Stimulated activated CD8-positive, alpha-beta memory T cell treated with anti-CD3 and anti-CD28 coated beads, Interleukin-15, amount 100 ng/mL, for 24 hours (primary cell): Measurements from ENCODE around the gene ERAS.
"Not testable (repeated sequence)": the region's sequence is repeated elsewhere in the genome, so short reads cannot be mapped to it uniquely, and the experiment has no call there.

ENCODE experiments used
- DNase-seq: peaks from one replicate; pipeline ENCODE4 v3.0.0-alpha.2; 2020; ENCODE audit warnings: low read depth

ERAS gene

GRCh38 chrX:48794911-48795515 lies 31.3 kb upstream of the ERAS start:
- DNase-seq: no peak

DNA sequence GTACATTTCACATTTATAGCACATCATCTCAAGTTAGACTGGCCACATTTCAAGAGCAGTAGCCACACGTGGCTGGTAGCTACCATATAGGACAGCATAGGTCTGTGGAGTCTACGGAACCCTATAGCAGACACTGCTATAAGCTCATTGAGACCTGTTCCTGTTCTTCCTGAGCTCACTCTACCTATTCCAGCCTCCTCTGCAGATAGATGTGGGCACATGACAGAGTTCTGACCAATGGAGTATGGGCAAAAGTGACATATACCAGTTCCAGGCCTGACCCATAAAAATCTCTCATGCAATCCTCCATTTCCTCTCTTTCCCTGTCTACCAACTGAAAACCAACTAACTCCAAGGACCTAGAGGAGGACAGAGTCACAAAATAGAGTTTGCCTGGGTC lies 28.0 kb upstream of the ERAS start:
- no peak for DNase-seq

DNA sequence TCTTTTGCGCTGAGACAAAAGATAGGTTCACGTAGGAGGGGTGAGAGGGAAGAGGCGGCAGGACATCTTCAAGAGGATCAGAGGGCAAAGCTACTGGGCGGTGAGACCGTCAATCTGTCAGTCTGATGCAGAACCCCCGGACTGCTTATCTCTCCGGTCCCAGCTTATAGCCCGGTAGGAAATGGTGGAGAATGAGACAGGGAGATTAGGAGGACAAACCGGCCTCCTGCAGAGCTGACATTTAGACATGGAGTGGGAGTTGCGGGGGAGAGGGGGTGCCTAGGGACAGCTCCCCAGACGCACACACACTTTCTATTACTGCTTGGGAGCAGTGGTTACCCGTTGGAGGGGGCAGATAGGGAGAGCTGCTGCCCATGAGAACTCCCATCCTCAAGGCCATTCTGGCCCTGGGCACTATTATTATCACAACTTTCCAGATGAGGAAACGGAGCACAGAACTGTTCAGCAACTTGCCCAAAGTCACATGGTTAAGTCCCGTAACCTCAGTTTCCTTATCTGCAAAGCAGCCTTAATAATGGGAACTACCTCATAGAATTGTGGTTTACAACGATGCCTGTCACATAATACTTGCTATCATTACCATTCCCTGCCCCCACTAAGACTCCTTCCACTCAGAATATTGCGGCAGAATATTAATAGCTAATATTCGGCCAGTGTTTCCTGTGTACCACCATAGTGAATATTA lies 25.6 kb upstream of the ERAS start:
- no peak for DNase-seq

DNA sequence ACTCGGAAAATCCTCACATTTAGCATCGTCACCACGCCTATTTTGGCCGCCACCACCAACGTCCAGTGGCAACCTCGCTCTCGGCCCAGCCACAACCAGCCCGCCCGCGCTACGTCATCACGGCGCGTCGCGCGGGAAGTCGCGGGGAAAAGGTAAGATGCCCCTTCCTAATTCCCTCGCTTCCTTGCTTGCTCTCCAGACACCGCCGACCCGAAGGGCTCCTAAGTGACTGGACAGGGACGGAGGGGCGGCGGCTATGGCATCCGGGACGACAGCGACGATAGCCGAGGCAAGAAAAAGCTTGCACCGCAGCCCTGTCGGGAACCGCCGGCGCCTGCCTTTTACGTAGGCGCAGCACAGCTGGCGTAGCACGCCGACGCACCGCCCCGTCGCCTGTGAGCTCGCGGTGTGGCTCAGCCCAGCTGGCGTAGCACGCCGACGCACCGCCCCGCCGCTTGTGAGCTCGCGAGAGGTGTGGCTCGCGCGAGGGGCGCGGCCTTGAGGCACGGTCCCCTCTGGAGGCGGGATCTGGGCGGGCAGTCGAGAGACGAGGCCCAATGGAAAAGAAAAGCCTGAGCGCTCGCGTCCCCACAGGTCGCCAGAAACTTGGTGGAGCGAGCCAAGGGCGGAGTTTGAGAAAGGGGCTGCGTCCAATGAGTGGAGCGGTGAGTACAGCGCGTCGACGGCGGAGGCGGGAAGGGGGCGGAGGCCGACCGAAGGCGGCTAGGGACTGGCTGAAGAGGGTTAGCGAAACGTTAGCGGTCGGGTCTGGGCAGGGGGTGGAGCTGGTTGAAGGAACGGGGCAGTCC lies 24.8 kb upstream of the ERAS start, which contains the start of gene HDAC6:
TSS of gene HDAC6 (plus strand) at position 788 of the 809 bp plus-strand sequence. CDS start 626 bp downstream, outside the sequence.
- DNase-seq: peak; percentile 70

GRCh38 chrX:48802089-48802904 lies 24.0 kb upstream of the ERAS start:
- DNase-seq: peak; percentile 20

GRCh38 chrX:48802905-48803200 lies 23.5 kb upstream of the ERAS start:
- DNase-seq: no peak

DNA sequence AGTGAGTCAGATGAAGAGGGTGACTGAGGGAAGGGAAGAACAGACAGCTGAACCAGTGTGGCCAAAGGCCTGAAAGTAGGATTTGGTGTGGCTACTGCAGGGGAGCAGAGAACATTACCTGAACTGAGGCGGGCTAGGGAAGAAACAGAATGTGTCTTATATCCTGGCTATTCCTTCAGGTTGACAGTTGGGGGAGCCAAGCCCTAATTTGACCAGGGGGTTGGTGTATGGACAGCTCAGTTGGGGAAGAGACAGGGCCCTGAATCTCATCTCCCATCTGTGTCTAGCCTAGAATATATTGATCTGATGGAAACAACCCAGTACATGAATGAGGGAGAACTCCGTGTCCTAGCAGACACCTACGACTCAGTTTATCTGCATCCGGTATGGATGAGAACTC lies 20.2 kb upstream of the ERAS start:
- DNase-seq: no peak

GRCh38 chrX:48813644-48814043 lies 12.7 kb upstream of the ERAS start:
- DNase-seq: no peak

GRCh38 chrX:48814722-48815121 lies 11.6 kb upstream of the ERAS start:
- DNase-seq: no peak

- no peak for DNase-seq
Measured at GRCh38 chrX:48815266-48815665, 11.0 kb upstream of the ERAS start.

DNA sequence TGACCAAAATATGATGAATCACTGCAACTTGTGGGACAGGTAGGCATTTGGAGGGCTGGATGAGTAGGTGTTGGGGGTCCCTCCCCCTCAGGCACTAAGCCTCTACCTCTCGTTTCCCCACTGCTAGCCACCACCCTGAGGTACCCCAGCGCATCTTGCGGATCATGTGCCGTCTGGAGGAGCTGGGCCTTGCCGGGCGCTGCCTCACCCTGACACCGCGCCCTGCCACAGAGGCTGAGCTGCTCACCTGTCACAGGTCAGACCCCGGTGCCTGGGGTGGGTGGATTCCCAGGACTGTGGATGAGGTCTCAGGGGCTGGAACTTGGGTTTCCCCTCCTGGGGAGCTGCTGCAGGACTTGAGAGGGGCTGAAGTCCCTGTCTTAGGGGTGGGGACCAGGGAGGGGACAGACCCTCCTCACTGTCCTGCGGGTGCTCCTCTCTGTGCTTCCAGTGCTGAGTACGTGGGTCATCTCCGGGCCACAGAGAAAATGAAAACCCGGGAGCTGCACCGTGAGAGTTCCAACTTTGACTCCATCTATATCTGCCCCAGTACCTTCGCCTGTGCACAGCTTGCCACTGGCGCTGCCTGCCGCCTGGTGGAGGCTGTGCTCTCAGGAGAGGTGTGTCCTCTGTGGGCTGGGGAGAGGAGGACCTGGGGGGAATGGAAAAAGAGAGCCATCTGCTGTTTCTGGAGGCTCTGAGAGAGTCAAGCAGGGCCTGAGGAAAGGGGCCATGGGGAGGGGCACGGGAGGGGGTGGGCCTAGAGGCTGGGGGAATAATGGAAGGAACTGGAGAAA lies 10.1 kb upstream of the ERAS start:
- no peak for DNase-seq

DNA sequence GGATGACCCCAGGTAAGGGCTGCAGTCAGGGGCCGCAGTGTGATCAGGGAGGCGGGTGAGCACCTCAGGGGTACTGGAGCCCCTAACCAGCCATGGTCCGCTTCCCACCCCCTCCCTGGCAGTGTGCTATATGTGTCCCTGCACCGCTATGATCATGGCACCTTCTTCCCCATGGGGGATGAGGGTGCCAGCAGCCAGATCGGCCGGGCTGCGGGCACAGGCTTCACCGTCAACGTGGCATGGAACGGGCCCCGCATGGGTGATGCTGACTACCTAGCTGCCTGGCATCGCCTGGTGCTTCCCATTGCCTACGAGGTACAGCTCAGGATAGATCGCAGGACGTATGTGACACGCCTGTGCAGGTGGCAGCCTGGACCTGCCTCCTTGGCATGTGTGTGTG lies 8.2 kb upstream of the ERAS start:
- DNase-seq: no peak

- DNase-seq: no peak
Measured at GRCh38 chrX:48818866-48819265, 7.4 kb upstream of the ERAS start.

DNA sequence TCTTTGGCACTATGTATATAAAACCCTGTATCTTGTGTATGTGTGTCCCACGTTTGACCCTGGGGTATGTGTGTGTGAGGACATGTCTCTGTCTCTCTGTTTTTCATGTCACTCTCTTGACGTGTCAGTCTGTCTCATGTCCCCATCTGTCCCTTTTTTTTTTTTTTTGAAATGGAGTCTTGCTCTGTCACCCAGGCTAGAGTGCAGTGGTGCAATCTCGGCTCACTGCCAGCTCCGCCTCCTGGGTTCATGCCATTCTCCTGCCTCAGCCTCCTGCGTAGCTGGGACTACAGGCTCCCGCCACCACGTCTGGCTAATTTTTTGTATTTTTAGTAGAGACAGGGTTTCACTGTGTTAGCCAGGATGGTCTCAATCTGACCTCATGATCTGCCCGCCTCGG lies 6.9 kb upstream of the ERAS start:
- not testable (repeated sequence) for DNase-seq

DNA sequence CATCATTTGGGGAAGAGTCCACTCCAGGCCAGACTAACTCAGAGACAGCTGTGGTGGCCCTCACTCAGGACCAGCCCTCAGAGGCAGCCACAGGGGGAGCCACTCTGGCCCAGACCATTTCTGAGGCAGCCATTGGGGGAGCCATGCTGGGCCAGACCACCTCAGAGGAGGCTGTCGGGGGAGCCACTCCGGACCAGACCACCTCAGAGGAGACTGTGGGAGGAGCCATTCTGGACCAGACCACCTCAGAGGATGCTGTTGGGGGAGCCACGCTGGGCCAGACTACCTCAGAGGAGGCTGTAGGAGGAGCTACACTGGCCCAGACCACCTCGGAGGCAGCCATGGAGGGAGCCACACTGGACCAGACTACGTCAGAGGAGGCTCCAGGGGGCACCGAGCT lies 3.3 kb upstream of the ERAS start:
- no peak for DNase-seq

DNA sequence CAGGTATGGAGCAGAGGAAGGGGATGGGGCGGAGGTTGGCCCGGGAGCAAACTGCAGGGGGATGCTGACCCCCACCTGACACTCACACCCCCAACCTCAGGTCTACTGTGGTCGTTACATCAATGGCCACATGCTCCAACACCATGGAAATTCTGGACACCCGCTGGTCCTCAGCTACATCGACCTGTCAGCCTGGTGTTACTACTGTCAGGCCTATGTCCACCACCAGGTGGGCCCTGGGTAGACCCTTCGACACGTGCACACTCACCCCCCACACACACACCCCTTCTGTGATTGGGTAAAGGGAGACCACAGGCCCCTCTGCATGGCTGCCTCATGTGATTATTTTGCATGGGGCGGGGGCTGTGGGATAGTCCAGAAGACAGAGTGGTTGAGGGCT lies 2.2 kb upstream of the ERAS start:
- DNase-seq: no peak

GRCh38 chrX:48826876-48827653 lies 752 bp downstream of the ERAS start:
- no peak for DNase-seq

DNA sequence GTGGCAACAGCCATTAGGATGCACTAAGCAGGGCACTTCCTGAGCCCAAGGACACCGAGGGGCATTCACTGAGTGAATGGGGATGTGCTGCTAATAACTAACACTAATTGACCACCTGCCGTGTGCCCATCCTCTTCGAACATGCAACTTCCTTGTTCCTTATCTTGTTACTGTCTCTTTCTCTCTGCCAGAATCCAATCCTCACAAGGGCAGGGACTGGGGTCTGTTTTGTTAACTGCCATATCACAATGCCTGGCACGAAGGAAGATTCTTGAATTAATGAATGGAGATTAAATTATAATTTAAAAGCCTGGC lies 1.3 kb downstream of the ERAS start:
- DNase-seq: no peak

GRCh38 chrX:48829016-48829735 lies 2.9 kb downstream of the ERAS start:
- DNase-seq: no peak
